ENCODE data around the gene PARM1. TPM values are rescaled to one million over a fixed set of nuclear protein-coding genes. Genes with fewer than 3 reads are reported as not detected.

PARM1 gene
- total and polyA plus RNA-seq, 2 of the 4 experiments (the other 2 are of a cell fraction) = 0.07 to 0.18 TPM

GRCh38 chr4:75071317-75071716 lies 138.4 kb downstream of the PARM1 start:
- no CpG with 5 or more reads among the region's 4 CpGs for WGBS, 2 experiments (ENCODE audit: extremely low coverage in 2 of 2, insufficient read length in 1 of 2)
- Histone ChIP-seq H3K36me3 (ENCODE audit: control insufficient read depth, insufficient read depth, low read length) (no peaks in the 10 kb centered on the region), H2AK9ac (replicated peaks; ENCODE audit: low read depth, low read length, poor library complexity) (no peak overlapping the region), H3K4ac (ENCODE audit: low read depth, low read length) (no peak overlapping the region), H3K56ac (ENCODE audit: extremely low read depth, insufficient read depth, low read length) (no peak overlapping the region), H3K9ac (ENCODE audit: low read depth, low read length) (no peak overlapping the region), H3K9me1 (ENCODE audit: insufficient read depth, low read length) (no peaks in the 10 kb centered on the region), H3K27ac (ENCODE audit: insufficient read depth, low read length) (no peak overlapping the region), H2AFZ (replicated peaks; ENCODE audit: low read length, poor library complexity) (no peak overlapping the region), H3K23ac (ENCODE audit: low read depth, low read length) (no peak overlapping the region), H3K4me2 (ENCODE audit: low read depth, low read length) (no peak overlapping the region), H2AK5ac (ENCODE audit: low read depth, low read length) (no peak overlapping the region), H2BK120ac (ENCODE audit: low read depth, low read length) (no peak overlapping the region), H4K5ac (ENCODE audit: low read depth, low read length) (no peak overlapping the region), H4K8ac (ENCODE audit: low read depth in 2 of 2, low read length in 2 of 2) (no peak overlapping the region), H3K4me1 (ENCODE audit: control insufficient read depth, insufficient read depth, low read length) (no peaks in the 10 kb centered on the region), H3K27me3 (ENCODE audit: control insufficient read depth, insufficient read depth, low read length) (no peaks in the 10 kb centered on the region), H4K20me1 (ENCODE audit: insufficient read depth, low read length) (no peaks in the 10 kb centered on the region), H4K91ac (ENCODE audit: insufficient read depth, low read depth, low read length) (no peak overlapping the region), H3K9me3 (ENCODE audit: control insufficient read depth, insufficient read depth, low read length) (no peaks in the 10 kb centered on the region), H2BK15ac (ENCODE audit: low read depth, low read length) (no peak overlapping the region), H3K18ac (ENCODE audit: low read depth, low read length) (no peak overlapping the region), H2BK20ac (ENCODE audit: low read depth, low read length) (no peak overlapping the region), H2BK5ac (ENCODE audit: low read depth, low read length, poor library complexity, severe bottlenecking) (no peak overlapping the region), H3K4me3 (ENCODE audit: insufficient read depth, low read depth, low read length) (no peak overlapping the region), H3K79me1 (ENCODE audit: low read depth in 1 of 2, low read length in 2 of 2) (no peaks in the 10 kb centered on the region), H3K14ac (replicated peaks; ENCODE audit: low read depth, low read length) (no peak overlapping the region)
- no peak for DNase-seq
- dilution Hi-C loops (cut with HindIII; ENCODE audit: low sequenced_read_pairs, unreplicated experiment) (no loop called here), in situ Hi-C loops (cut with MboI; ENCODE audit: low sequenced_read_pairs) (no loop called here), intact Hi-C loops (cut with micrococcal nuclease) (no loop called here)
- POLR2A ChIA-PET (ENCODE audit: unreplicated experiment) = interaction anchor here (0.5 kb wide), 1 partner anchor 186 kb away, joined by 3 read pairs; no protein-coding TSS in a partner anchor
- no peak for ATAC-seq (ENCODE audit: low read depth)
- TF ChIP-seq FOS (IDR thresholded peaks at IDR 0.05; ENCODE audit: low read depth, low read length) (no peak), POLR2A (IDR thresholded peaks at IDR 0.05; ENCODE audit: low read depth, low read length) (no peak)
- CTCF ChIA-PET = no interaction called here
- no TSS peak for BruUV-seq (replicated peaks)
